Activated CD4-positive, alpha-beta T cell treated with anti-CD3 and anti-CD28 coated beads, Interleukin-2, amount 10 ng/mL, durations not matched to agents 7 days and 5 days (primary cell): ENCODE results near the gene LUC7L3. TPM values are rescaled to one million over a fixed set of nuclear protein-coding genes. Genes with fewer than 3 reads are reported as not detected.

Source experiments
- CTCF ChIA-PET: fragments of 350-600 bp; sonication (Branson Sonifier 250); formaldehyde crosslinking; loops from one replicate; lab custom pipeline; 2021; ENCODE audit warnings: antibody characterized with exemption; lab: Charles Lee
- POLR2A ChIA-PET: fragments of 350-600 bp; sonication (Branson Sonifier 250); formaldehyde crosslinking; loops from one replicate; lab custom pipeline; 2021; ENCODE audit warnings: antibody characterized with exemption; lab: Charles Lee
- DNase-seq: peaks from one replicate; pipeline ENCODE4 v3.0.0-alpha.2; 2020
- H3K27ac Mint-ChIP-seq: one replicate; pipeline ENCODE4 v1.8.0; 2021; ENCODE audit warnings: mild to moderate bottlenecking, moderate library complexity, mixed read lengths
- H3K27me3 Mint-ChIP-seq: one replicate; pipeline ENCODE4 v1.8.0; 2021; ENCODE audit warnings: mixed read lengths
- H3K36me3 Mint-ChIP-seq: one replicate; pipeline ENCODE4 v1.8.0; 2021; ENCODE audit warnings: low read depth, mixed read lengths
- H3K4me1 Mint-ChIP-seq: one replicate; pipeline ENCODE4 v1.8.0; 2021; ENCODE audit warnings: mixed read lengths
- H3K4me3 Mint-ChIP-seq: one replicate; pipeline ENCODE4 v1.8.0; 2021; ENCODE audit warnings: mild to moderate bottlenecking, moderate library complexity, mixed read lengths
- H3K9me3 Mint-ChIP-seq: one replicate; pipeline ENCODE4 v1.8.0; 2021; ENCODE audit warnings: mixed read lengths
- total RNA-seq, 2 experiments: library from RNA; stranded (reverse); gene quantifications; one replicate each; pipeline ENCODE4 v1.2.3, GENCODE V29; 2021

The LUC7L3 gene
- total RNA-seq, 2 experiments from 2014 or later: 108 to 139 TPM

DNA sequence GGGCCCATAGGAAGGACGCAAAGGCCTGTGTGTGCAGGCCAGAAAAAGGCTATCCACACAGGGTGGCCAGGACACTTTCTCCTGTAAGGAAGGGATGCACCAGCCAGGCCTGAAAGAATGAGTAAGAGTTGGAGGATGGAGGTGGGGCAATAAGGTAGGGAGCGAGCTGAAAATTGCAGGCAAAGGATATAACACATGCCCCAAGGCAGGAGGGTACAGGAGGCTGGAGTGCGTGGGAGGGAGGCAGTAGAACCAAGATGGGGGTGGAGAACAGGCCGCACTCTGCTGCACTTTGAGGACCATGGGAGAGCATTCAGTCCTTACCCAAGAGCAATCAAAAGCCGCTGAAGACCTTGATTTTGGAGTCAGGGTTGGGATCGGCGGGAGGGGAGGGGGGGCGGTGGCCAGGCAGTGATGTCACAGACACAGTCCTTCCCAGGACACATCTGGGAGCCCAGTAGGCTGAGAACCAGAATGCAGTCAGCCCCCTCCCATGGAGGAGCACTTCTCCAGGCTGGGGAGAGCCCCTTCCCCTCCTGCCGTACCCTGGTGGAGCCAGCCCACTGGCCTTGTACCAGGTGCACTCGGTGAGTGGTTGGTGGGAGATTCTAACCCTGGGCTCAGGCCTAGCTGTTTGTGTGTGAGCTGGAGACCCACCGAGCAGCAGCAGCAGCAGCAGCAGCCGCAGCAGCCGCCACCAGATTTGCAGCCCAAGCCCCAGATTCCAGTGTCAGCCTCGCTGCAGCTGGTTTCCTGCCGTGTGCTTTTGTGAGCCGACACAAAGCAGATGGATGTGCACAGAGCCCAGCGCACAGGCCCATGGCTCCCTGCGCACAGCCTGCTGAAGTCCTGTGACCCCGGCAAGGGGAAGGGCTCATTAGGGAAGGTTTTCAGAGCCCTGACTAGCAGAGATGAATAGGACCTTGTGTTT, 29.2 kb upstream of the LUC7L3 start:
- H3K9me3 Mint-ChIP-seq: no peaks in the 10 kb centered on the region
- no peak overlapping the region for H3K4me3 Mint-ChIP-seq
- ChIA-PET CTCF (interaction anchor here (1.5 kb wide), 1 partner anchor 60 kb away, joined by 3 read pairs; no protein-coding TSS in a partner anchor), POLR2A (no interaction called here)
- H3K27ac Mint-ChIP-seq: no peak overlapping the region
- no peaks in the 10 kb centered on the region for H3K27me3 Mint-ChIP-seq
- no peaks in the 10 kb centered on the region for H3K4me1 Mint-ChIP-seq
- peaks cover 9% of the 10 kb centered on the region for H3K36me3 Mint-ChIP-seq
- no peak for DNase-seq

DNA sequence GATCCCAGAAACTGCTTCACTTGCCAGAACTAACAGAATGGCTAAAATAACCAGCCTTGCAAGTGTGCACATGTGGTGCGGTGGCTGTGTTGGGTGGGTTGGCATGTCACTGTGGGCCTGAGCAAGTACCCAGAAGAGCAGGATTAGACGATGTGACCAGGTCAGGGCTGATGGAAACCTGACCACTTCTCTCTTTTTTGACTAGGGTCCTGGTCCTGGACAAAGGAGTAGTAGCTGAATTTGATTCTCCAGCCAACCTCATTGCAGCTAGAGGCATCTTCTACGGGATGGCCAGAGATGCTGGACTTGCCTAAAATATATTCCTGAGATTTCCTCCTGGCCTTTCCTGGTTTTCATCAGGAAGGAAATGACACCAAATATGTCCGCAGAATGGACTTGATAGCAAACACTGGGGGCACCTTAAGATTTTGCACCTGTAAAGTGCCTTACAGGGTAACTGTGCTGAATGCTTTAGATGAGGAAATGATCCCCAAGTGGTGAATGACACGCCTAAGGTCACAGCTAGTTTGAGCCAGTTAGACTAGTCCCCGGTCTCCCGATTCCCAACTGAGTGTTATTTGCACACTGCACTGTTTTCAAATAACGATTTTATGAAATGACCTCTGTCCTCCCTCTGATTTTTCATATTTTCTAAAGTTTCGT, 28.4 kb upstream of the LUC7L3 start:
- Mint-ChIP-seq H3K27ac (no peak overlapping the region), H3K9me3 (no peaks in the 10 kb centered on the region), H3K4me3 (no peak overlapping the region), H3K27me3 (no peaks in the 10 kb centered on the region), H3K4me1 (no peaks in the 10 kb centered on the region), H3K36me3 (peaks cover 15% of the 10 kb centered on the region)
- DNase-seq: no peak
- CTCF ChIA-PET: interaction anchor here (0.8 to 1.5 kb wide), 2 partner anchors 11 to 61 kb away, joined by 3 read pairs; no protein-coding TSS in a partner anchor
- POLR2A ChIA-PET: interaction anchor here (0.6 kb wide), 1 partner anchor 393 kb away, joined by 5 read pairs; no protein-coding TSS in a partner anchor

DNA sequence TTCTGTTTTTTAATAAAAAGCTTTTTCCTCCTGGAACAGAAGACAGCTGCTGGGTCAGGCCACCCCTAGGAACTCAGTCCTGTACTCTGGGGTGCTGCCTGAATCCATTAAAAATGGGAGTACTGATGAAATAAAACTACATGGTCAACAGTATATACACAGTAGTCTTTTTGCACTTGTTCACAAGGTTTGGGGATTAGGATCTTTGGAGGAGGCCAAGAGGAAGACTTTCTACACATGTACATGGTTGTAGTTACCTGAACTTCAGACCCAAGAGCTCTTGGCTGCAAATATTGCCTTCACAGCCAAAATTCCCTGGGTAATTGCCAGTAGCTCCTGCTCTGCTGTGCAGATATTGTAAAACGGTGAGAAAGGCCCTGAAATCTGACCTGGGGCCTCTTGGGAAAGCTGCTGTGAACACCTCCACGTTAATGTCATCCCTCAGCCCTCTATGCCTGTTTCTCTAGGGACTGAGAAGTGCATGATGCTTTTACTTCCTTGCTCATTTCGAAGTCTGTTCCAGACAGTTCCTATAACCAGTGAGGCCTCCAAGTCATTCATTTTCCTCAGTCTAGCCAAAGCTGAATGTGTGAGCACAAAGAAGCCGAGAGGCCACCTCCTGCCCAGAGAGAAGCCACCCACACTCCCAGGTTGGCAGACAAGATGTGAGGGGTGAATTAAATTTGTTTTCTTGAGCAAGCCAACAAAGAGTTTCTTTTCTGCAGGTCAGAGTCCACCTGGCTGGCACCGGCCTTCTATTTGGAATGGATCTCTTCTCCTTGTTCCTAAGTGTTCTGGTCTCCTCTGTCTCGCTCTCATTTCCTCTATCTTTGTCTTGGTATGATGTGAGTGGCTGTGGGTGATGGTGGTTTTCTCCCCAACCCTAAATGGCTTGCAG, 27.6 kb upstream of the LUC7L3 start:
- Mint-ChIP-seq H3K4me3 (no peak overlapping the region), H3K27me3 (no peaks in the 10 kb centered on the region), H3K9me3 (no peaks in the 10 kb centered on the region), H3K4me1 (peaks cover under 1% of the 10 kb centered on the region), H3K36me3 (peaks cover 22% of the 10 kb centered on the region), H3K27ac (no peak overlapping the region)
- CTCF ChIA-PET: interaction anchor here (0.8 to 1.5 kb wide), 2 partner anchors 12 to 61 kb away, joined by 3 read pairs; no protein-coding TSS in a partner anchor
- DNase-seq: no peak
- POLR2A ChIA-PET: interaction anchor here (0.6 kb wide), 1 partner anchor 393 kb away, joined by 5 read pairs; no protein-coding TSS in a partner anchor

DNA sequence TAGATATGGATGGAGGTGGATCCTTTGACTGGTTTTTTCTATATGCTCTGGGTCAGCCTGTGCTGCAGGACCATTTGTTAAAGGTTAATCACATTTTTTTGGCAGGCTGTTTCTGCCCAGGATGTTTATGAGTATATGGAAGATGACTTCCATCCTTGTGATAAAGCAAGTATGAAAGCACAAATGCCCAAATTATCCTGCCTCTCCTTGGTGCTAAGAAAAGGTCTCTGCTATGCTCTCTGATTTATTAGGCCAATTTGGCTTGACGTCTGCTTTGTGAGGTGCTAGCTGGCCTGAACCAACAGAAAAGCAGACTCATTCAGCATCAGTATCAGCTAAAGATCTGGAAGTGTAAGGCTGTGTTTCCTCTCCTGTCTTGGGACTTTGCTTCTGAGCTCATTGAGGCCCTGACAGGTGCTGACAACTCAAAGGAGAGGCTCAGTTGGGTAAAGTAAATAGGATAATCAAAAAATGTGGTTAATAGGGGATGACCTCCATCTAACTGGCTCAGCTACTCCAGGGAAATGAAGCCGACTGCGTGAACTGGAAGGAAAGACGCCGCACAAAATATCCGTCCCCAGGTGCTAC, 26.9 kb upstream of the LUC7L3 start:
- Mint-ChIP-seq H3K9me3 (no peaks in the 10 kb centered on the region), H3K36me3 (peaks cover 30% of the 10 kb centered on the region), H3K27me3 (no peaks in the 10 kb centered on the region), H3K4me3 (no peak overlapping the region), H3K4me1 (peaks cover 8% of the 10 kb centered on the region), H3K27ac (no peak overlapping the region)
- DNase-seq: no peak
- CTCF ChIA-PET: no interaction called here
- POLR2A ChIA-PET: no interaction called here

DNA sequence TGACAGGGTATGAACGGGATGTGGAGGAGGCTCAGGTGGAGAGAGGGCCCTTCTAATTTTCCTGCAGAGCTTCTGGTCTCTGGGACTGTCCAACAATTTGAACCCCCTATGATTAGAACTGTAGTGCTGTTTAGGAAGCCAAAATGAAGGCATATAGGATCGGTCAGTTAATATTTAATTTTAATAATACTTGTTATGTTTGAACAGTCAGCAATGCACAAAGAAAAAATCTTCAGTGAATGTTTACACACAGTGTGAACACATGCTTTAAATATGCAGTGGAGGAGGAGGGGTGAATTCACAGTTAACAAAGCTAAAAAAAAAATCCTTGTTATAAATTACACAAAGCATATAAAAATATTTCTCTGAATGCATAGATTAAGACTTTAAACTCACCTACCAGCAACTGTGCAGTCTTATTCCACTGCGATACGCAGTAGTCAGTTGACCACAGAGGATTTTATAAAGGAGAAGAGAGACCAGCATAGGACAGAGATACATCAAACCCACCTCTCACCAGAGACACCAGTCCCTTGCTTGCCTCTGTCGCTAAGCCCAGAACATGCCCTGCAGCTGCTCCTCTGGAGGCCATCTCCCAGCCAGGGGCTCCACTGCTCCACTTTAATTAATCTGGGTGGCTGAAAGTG, 26.2 kb upstream of the LUC7L3 start:
- CTCF ChIA-PET: interaction anchor here (0.6 to 2.0 kb wide), 2 partner anchors 12 to 63 kb away, joined by 5 to 6 read pairs; no protein-coding TSS in a partner anchor
- no peak overlapping the region for H3K4me3 Mint-ChIP-seq
- no peaks in the 10 kb centered on the region for H3K9me3 Mint-ChIP-seq
- H3K4me1 Mint-ChIP-seq: peaks cover 14% of the 10 kb centered on the region
- H3K27me3 Mint-ChIP-seq: no peaks in the 10 kb centered on the region
- H3K27ac Mint-ChIP-seq: no peak overlapping the region
- POLR2A ChIA-PET: no interaction called here
- DNase-seq: no peak
- H3K36me3 Mint-ChIP-seq: peaks cover 32% of the 10 kb centered on the region

DNA sequence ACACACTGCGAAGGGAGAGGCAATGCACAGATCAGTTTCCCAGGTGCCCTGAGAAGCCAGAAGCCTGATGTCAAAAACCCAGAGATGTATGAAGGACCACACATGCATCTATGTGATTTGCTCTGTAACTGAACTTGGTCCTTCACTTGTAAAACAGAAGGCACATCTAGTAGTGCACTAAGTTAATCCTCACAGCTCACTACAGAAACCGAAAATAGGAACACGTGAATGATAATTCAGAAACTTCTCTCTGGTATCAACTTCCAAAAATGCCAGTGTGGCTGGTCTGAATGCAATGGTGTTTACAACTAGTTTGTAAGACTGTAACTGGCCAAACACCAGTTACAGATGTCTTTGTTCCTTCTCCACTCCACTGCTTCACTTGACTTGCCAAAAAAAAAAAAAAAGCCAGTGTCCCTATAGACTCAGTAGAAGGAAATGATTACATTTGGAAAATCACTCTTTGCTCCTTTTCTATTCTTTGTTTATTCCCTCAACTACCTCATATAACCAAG, 23.0 kb upstream of the LUC7L3 start:
- Mint-ChIP-seq H3K4me3 (no peak overlapping the region), H3K4me1 (peaks cover 21% of the 10 kb centered on the region), H3K27ac (no peak overlapping the region), H3K9me3 (no peaks in the 10 kb centered on the region), H3K27me3 (no peaks in the 10 kb centered on the region), H3K36me3 (peaks cover 47% of the 10 kb centered on the region)
- ChIA-PET CTCF (interaction anchor here (0.6 to 1.6 kb wide), 6 partner anchors 11 to 217 kb away, joined by 3 to 6 read pairs (median 4); no protein-coding TSS in a partner anchor), POLR2A (no interaction called here)
- DNase-seq: no peak

DNA sequence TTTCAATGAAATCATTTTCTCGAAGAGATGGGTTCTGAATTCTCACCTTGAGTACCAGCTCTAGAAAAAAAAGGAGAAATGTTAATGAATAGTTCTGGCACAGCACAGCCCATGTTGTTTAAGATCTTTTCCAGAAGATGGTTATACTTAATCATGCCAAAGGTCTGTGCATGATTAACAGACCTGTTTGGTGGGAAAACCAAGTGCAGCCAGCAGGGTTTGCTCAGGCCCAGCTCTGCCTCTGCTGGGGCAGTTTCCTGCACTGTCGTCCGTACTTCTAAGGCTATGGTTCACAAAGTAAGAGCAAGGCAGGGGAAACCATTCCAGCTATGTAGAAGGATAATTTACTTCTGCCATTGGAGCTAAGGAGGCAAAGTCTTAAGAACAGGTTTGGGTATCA, 22.3 kb upstream of the LUC7L3 start:
- POLR2A ChIA-PET: no interaction called here
- no peak for DNase-seq
- H3K4me3 Mint-ChIP-seq: no peak overlapping the region
- peak overlapping the region; percentile 44 for H3K27ac Mint-ChIP-seq
- no peaks in the 10 kb centered on the region for H3K27me3 Mint-ChIP-seq
- no peaks in the 10 kb centered on the region for H3K9me3 Mint-ChIP-seq
- peaks cover 49% of the 10 kb centered on the region for H3K36me3 Mint-ChIP-seq
- peaks cover 23% of the 10 kb centered on the region for H3K4me1 Mint-ChIP-seq
- CTCF ChIA-PET: interaction anchor here (0.8 to 1.6 kb wide), 6 partner anchors 10 to 218 kb away, joined by 3 to 5 read pairs (median 4); no protein-coding TSS in a partner anchor

DNA sequence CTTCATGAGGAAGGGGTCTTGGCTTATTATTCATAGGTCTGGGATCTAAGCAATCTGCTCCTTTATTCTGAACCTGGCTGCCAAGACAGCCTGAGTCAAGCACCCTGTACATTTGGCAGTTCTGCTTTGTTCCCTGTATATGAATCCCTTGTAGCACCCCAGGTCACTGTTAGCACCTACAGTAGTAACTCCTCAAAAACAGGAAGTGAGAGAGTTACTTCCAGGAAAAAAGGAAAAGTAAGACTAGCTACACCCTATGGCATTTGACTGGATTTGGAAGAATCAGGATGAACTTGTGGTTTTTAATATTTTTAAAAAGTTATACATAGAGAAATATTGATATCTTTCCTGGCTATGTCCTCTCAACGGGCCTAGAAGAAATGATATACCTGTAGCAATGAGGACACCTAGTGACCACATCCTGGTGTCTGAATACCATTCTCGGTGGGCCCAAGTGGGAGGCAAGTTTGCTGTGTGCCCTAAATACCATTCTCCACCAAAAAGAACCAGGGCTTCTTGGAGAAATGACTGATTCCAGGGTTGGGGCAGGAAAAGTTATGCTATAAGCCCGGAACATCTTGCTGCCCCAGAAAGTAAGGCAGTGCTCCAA, 21.6 kb upstream of the LUC7L3 start:
- CTCF ChIA-PET: interaction anchor here (0.6 to 1.3 kb wide), 5 partner anchors 9 to 216 kb away, joined by 3 to 5 read pairs (median 4); no protein-coding TSS in a partner anchor
- no peak overlapping the region for H3K27ac Mint-ChIP-seq
- POLR2A ChIA-PET: no interaction called here
- peaks cover 26% of the 10 kb centered on the region for H3K4me1 Mint-ChIP-seq
- H3K27me3 Mint-ChIP-seq: no peaks in the 10 kb centered on the region
- H3K9me3 Mint-ChIP-seq: no peaks in the 10 kb centered on the region
- no peak overlapping the region for H3K4me3 Mint-ChIP-seq
- DNase-seq: no peak
- H3K36me3 Mint-ChIP-seq: peaks cover 49% of the 10 kb centered on the region

DNA sequence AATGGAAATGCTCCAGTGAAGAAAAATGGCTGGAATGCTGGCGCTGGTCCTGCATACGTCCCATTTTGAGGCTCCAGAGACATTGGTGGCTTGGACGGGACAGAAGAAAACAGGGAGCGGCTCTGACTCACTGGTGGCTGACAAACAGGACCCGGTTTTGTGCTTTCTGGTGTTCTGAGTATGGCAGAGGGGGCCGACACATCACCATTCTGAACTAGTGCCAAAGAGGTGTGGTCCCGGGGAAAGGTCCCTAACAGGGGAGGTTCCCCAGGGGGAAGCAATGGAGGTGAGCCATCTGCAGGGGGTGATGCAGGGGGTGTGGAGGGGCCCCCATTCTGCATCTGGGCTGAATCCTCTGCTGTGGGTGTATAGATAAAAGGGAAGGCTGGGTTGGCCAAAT, 20.0 kb upstream of the LUC7L3 start:
- DNase-seq: no peak
- peaks cover 51% of the 10 kb centered on the region for H3K36me3 Mint-ChIP-seq
- ChIA-PET CTCF (interaction anchor here (0.7 kb wide), 1 partner anchor 73 kb away, joined by 3 read pairs; no protein-coding TSS in a partner anchor), POLR2A (no interaction called here)
- H3K9me3 Mint-ChIP-seq: no peaks in the 10 kb centered on the region
- no peak overlapping the region for H3K4me3 Mint-ChIP-seq
- peaks cover 39% of the 10 kb centered on the region for H3K4me1 Mint-ChIP-seq
- H3K27ac Mint-ChIP-seq: no peak overlapping the region
- no peaks in the 10 kb centered on the region for H3K27me3 Mint-ChIP-seq

DNA sequence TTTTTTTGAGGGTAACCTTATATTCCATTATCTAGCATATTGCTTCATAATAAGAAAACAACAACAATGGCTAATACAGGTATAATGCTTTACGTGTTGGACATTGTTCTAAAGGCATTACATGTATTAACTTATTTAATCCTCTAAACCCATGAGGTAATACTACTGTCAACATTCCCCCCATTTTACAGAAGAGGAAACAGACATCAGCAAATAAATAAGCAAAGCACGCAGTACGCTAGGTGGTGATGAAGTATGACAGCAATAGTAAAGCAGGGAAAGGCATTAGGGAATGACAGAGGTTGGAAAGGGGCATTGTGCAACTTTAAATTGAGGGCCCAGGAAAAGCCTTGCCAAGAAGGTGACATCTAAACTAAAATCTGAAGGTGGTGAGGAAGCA, 16.2 kb upstream of the LUC7L3 start:
- Mint-ChIP-seq H3K9me3 (no peaks in the 10 kb centered on the region), H3K36me3 (peaks cover 36% of the 10 kb centered on the region), H3K27me3 (no peaks in the 10 kb centered on the region), H3K27ac (peak overlapping the region; percentile 26), H3K4me1 (peaks cover 49% of the 10 kb centered on the region), H3K4me3 (no peak overlapping the region)
- no peak for DNase-seq
- ChIA-PET POLR2A (no interaction called here), CTCF (interaction anchor here (0.5 to 0.6 kb wide), 2 partner anchors 199 to 1737 kb away, joined by 3 read pairs; no protein-coding TSS in a partner anchor)
